Stimulated activated memory B cell treated with anti-CD40 and anti-IgM and Interleukin-4, amounts not matched to agents 10 μg/mL and 1 μg/mL and 100 μg/mL, for 72 hours (primary cell): Measurements from ENCODE around the gene CHST3.

Source experiments
- ATAC-seq: fragments of 150-1000 bp; cut with Tn5 transposase; 2 replicates; pipeline ENCODE4 v1.10.0; 2021
- H3K27ac Mint-ChIP-seq: one replicate; pipeline ENCODE4 v1.8.0; 2022; ENCODE audit warnings: mild to moderate bottlenecking, mixed read lengths
- H3K27me3 Mint-ChIP-seq: one replicate; pipeline ENCODE4 v1.8.0; 2022; ENCODE audit warnings: mixed read lengths
- H3K36me3 Mint-ChIP-seq: one replicate; pipeline ENCODE4 v1.8.0; 2022; ENCODE audit warnings: mixed read lengths
- H3K4me1 Mint-ChIP-seq: one replicate; pipeline ENCODE4 v1.8.0; 2022; ENCODE audit warnings: mixed read lengths
- H3K4me3 Mint-ChIP-seq: one replicate; pipeline ENCODE4 v1.8.0; 2022; ENCODE audit warnings: mild to moderate bottlenecking, moderate library complexity, mixed read lengths
- H3K9me3 Mint-ChIP-seq: one replicate; pipeline ENCODE4 v1.8.0; 2022; ENCODE audit warnings: mixed read lengths

Gene CHST3

GRCh38 chr10:71939861-71940474 is 24.2 kb upstream of the CHST3 start:
- peaks cover 23% of the 10 kb centered on the region for H3K9me3 Mint-ChIP-seq
- peaks cover 24% of the 10 kb centered on the region for H3K36me3 Mint-ChIP-seq

GRCh38 chr10:71940752-71941151 is 23.4 kb upstream of the CHST3 start:
- Mint-ChIP-seq H3K9me3 (peaks cover 22% of the 10 kb centered on the region), H3K27ac (no peak overlapping the region), H3K36me3 (peaks cover 24% of the 10 kb centered on the region), H3K4me3 (no peak overlapping the region), H3K27me3 (peaks cover 12% of the 10 kb centered on the region), H3K4me1 (no peaks in the 10 kb centered on the region)
- no peak for ATAC-seq

More at GRCh38 chr10:71939861-71940474, 24.2 kb upstream of the CHST3 start:
- ATAC-seq: no peak
- H3K4me1 Mint-ChIP-seq: no peaks in the 10 kb centered on the region
- H3K4me3 Mint-ChIP-seq: no peak overlapping the region
- H3K27me3 Mint-ChIP-seq: peaks cover 20% of the 10 kb centered on the region
- no peak overlapping the region for H3K27ac Mint-ChIP-seq

- Mint-ChIP-seq H3K27ac (no peak overlapping the region), H3K4me3 (no peak overlapping the region), H3K27me3 (peaks cover 12% of the 10 kb centered on the region), H3K36me3 (peaks cover 24% of the 10 kb centered on the region), H3K4me1 (no peaks in the 10 kb centered on the region), H3K9me3 (peaks cover 28% of the 10 kb centered on the region)
- no peak for ATAC-seq
These were observed 22.9 kb upstream of the CHST3 start for GRCh38 chr10:71941318-71941717.

GRCh38 chr10:71945819-71946474 is 18.2 kb upstream of the CHST3 start:
- H3K27me3 Mint-ChIP-seq: peaks cover 4% of the 10 kb centered on the region
- no peak for ATAC-seq
- peaks cover 25% of the 10 kb centered on the region for H3K9me3 Mint-ChIP-seq
- no peaks in the 10 kb centered on the region for H3K4me1 Mint-ChIP-seq
- H3K4me3 Mint-ChIP-seq: no peak overlapping the region
- H3K36me3 Mint-ChIP-seq: peaks cover 20% of the 10 kb centered on the region
- no peak overlapping the region for H3K27ac Mint-ChIP-seq

GRCh38 chr10:71946700-71947099 is 17.5 kb upstream of the CHST3 start:
- no peaks in the 10 kb centered on the region for H3K4me1 Mint-ChIP-seq
- no peak overlapping the region for H3K27ac Mint-ChIP-seq
- no peak for ATAC-seq
- peaks cover 14% of the 10 kb centered on the region for H3K36me3 Mint-ChIP-seq
- H3K4me3 Mint-ChIP-seq: no peak overlapping the region
- H3K27me3 Mint-ChIP-seq: no peaks in the 10 kb centered on the region
- H3K9me3 Mint-ChIP-seq: peaks cover 21% of the 10 kb centered on the region

- H3K27me3 Mint-ChIP-seq: no peaks in the 10 kb centered on the region
- H3K36me3 Mint-ChIP-seq: peaks cover 8% of the 10 kb centered on the region
- no peak overlapping the region for H3K4me3 Mint-ChIP-seq
- H3K27ac Mint-ChIP-seq: no peak overlapping the region
- ATAC-seq: no peak
- peaks cover 16% of the 10 kb centered on the region for H3K9me3 Mint-ChIP-seq
- no peaks in the 10 kb centered on the region for H3K4me1 Mint-ChIP-seq
These were observed 15.6 kb upstream of the CHST3 start for GRCh38 chr10:71948496-71949067.

GRCh38 chr10:71950683-71951082 is 13.5 kb upstream of the CHST3 start:
- ATAC-seq: no peak
- H3K9me3 Mint-ChIP-seq: peaks cover 25% of the 10 kb centered on the region
- H3K27ac Mint-ChIP-seq: no peak overlapping the region
- no peaks in the 10 kb centered on the region for H3K27me3 Mint-ChIP-seq
- H3K4me1 Mint-ChIP-seq: no peaks in the 10 kb centered on the region
- H3K36me3 Mint-ChIP-seq: peaks cover 15% of the 10 kb centered on the region
- no peak overlapping the region for H3K4me3 Mint-ChIP-seq

- H3K36me3 Mint-ChIP-seq: peaks cover 15% of the 10 kb centered on the region
- no peaks in the 10 kb centered on the region for H3K4me1 Mint-ChIP-seq
- H3K27ac Mint-ChIP-seq: no peak overlapping the region
- ATAC-seq: no peak
- no peak overlapping the region for H3K4me3 Mint-ChIP-seq
- H3K27me3 Mint-ChIP-seq: peaks cover 9% of the 10 kb centered on the region
- peaks cover 23% of the 10 kb centered on the region for H3K9me3 Mint-ChIP-seq
These were observed 11.4 kb upstream of the CHST3 start for GRCh38 chr10:71952745-71953144.

- peaks cover 26% of the 10 kb centered on the region for H3K27me3 Mint-ChIP-seq
- peaks cover 12% of the 10 kb centered on the region for H3K36me3 Mint-ChIP-seq
- ATAC-seq: no peak
- H3K9me3 Mint-ChIP-seq: peaks cover 18% of the 10 kb centered on the region
- peaks cover 7% of the 10 kb centered on the region for H3K4me1 Mint-ChIP-seq
- H3K27ac Mint-ChIP-seq: no peak overlapping the region
- no peak overlapping the region for H3K4me3 Mint-ChIP-seq
These were observed 6.5 kb upstream of the CHST3 start for GRCh38 chr10:71957546-71958275.

GRCh38 chr10:71959526-71959925 is 4.7 kb upstream of the CHST3 start:
- no peak overlapping the region for H3K4me3 Mint-ChIP-seq
- ATAC-seq: no peak
- H3K27ac Mint-ChIP-seq: no peak overlapping the region
- peaks cover 17% of the 10 kb centered on the region for H3K9me3 Mint-ChIP-seq
- peaks cover 7% of the 10 kb centered on the region for H3K4me1 Mint-ChIP-seq
- peaks cover 36% of the 10 kb centered on the region for H3K27me3 Mint-ChIP-seq
- peaks cover 10% of the 10 kb centered on the region for H3K36me3 Mint-ChIP-seq

- Mint-ChIP-seq H3K36me3 (peaks cover 5% of the 10 kb centered on the region), H3K9me3 (peaks cover 4% of the 10 kb centered on the region), H3K4me3 (no peak overlapping the region), H3K27me3 (peaks cover 53% of the 10 kb centered on the region), H3K4me1 (peaks cover 14% of the 10 kb centered on the region), H3K27ac (no peak overlapping the region)
- ATAC-seq: no peak
These were observed 2.4 kb upstream of the CHST3 start for GRCh38 chr10:71961831-71962230.

GRCh38 chr10:71962901-71963300 is 1.3 kb upstream of the CHST3 start:
- Mint-ChIP-seq H3K27me3 (peaks cover 61% of the 10 kb centered on the region), H3K36me3 (peaks cover 5% of the 10 kb centered on the region), H3K9me3 (peaks cover 4% of the 10 kb centered on the region), H3K4me3 (no peak overlapping the region), H3K4me1 (peaks cover 14% of the 10 kb centered on the region), H3K27ac (no peak overlapping the region)
- no peak for ATAC-seq

GRCh38 chr10:71963351-71964097 is 671 bp upstream of the CHST3 start:
- peaks cover 13% of the 10 kb centered on the region for H3K4me1 Mint-ChIP-seq
- peaks cover 67% of the 10 kb centered on the region for H3K27me3 Mint-ChIP-seq

GRCh38 chr10:71964743-71965515 is 734 bp downstream of the CHST3 start:
- Mint-ChIP-seq H3K27me3 (peaks cover 76% of the 10 kb centered on the region), H3K4me3 (peak overlapping the region; percentile 55), H3K9me3 (peaks cover 4% of the 10 kb centered on the region), H3K4me1 (peaks cover 6% of the 10 kb centered on the region), H3K27ac (no peak overlapping the region), H3K36me3 (peaks cover 5% of the 10 kb centered on the region)
- peak; percentile 5 for ATAC-seq

More at GRCh38 chr10:71963351-71964097, 671 bp upstream of the CHST3 start:
- no peak overlapping the region for H3K4me3 Mint-ChIP-seq
- H3K27ac Mint-ChIP-seq: no peak overlapping the region
- ATAC-seq: no peak
- H3K9me3 Mint-ChIP-seq: peaks cover 4% of the 10 kb centered on the region
- H3K36me3 Mint-ChIP-seq: peaks cover 5% of the 10 kb centered on the region
